Activated CD4-positive, alpha-beta T cell treated with anti-CD3 and anti-CD28 coated beads, Interleukin-2, Interleukin-4, amounts not matched to agents 100 ng/mL and 50 ng/mL, durations not matched to agents 16 hours and 8 hours (primary cell): ENCODE results near the gene CLUH.
"Not testable (repeated sequence)": the region's sequence is repeated elsewhere in the genome, so short reads cannot be mapped to it uniquely, and the experiment has no call there.

Source experiments
- DNase-seq: peaks from one replicate; pipeline ENCODE4 v3.0.0-alpha.2; 2020; ENCODE audit warnings: low spot score

CLUH gene

DNA sequence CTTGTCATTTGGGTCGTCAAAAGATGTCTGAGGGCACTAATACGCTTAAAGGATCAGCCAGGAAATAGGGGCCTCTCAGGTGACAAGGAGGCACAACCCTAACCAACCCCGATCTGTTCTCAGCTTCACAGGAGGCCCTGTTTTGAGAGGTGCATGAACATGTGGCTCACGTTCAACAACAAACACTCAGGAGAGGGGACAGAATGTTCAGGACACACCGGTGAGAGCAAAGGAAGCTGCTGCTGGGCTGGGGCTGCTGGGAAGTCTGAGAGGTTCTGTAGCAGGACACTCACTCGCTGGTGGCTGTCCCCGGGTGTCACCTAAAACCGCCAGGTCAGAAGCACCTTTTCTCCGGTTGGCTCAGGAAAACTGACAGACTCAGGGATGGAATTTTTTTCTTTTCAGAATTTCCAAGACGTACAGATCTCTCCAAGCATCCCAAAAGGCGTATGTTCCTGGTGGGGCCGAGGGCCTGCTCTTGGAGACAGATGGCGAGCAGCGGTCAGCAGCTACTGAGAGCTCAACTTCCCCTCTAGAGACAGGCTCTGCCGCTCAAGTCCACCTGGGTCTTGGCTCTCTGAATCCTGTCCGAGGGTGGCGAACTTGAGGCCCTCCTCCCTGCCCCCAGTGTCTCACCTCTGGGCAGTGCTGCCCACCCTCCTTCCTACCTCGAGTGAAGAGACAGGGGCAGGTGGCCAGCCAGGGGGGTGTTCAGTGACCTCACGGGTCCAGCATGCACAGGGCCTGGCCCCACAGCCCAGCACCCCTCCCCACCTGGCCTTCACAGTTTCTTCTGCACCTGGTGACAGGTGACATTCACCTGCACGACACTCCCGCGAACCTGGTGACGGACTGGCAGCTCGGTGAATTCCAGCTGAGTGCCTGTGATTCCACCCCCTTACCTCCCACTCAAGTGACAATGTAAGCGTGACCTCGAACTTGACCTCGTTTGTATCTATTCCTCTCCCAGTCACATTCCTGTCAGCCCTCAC lies 22.9 kb downstream of the CLUH start:
- no peak for DNase-seq

DNA sequence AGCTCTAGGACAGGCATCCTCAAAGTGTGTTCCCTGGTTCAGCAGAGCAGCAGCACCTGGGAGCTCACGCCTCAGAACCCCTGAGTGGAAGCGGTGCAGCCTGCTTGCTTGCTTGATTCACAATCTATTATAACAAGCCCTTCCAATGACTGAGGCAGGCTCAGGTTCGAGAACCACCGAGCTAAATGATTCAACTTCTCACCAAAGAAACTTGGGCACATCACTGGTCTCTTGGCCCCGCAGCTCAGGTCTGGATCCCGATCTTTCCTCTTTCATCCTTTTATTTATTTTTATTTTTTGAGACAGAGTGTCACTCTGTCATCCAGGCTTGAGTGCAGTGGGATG lies 24.5 kb downstream of the CLUH start:
- no peak for DNase-seq

DNA sequence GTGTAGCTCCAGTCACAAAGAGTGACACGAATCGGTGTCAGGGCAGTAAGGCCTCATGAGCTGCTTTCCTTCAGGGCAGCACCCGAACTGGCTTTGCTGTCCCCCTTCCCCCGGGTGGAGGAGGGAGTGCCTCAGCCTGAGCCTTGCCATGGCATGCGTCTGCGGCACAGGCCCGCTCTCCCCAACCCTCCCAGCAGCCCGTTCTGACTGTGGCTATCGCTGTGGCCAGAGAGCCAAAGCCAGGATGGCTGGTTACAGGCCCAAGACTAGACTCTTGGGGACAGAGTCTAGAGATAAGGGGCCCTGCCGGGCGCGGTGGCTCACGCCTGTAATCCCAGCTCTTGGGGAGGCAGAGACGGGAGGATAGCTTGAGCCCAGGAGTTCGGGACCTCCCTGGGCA lies 25.9 kb downstream of the CLUH start:
- DNase-seq: no peak

DNA sequence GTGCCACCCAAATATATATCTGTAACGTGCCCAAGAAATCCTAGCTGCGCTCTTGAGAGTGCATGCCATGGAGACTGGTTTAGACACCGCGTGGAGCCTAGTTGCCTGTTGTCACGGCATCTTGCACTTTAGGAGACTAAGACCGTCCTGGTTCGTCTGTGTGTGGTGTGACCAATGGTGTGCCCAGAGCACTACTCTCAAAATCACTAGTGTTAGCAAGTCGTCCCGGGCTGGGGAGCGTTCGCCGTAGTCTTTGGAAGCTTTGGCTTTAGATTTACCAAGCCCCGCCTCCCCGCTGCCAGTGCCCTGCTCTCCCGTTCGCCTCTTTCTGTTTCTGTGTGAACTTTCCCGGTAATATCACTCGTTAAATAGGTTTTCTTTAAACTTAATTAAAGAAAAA lies 27.0 kb downstream of the CLUH start:
- DNase-seq: no peak

DNA sequence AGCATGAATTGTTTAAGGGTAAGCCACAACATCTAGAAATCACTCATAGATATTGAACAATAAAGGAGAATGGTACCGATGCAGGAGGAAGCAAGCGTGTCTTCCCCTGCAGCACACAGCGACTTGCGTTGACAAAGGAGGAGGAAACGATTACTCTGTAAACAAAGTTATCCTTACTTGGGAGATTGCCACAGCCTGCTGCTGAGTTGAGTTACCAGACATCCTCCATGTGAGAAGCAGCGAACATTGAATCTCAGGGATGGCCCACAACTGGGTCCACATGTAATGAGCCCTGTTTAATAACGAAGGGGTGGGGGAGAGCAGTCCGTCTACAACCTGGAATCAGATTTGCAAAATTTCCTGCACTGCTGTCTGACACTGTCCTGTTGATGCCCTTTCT lies 27.7 kb downstream of the CLUH start:
- no peak for DNase-seq

DNA sequence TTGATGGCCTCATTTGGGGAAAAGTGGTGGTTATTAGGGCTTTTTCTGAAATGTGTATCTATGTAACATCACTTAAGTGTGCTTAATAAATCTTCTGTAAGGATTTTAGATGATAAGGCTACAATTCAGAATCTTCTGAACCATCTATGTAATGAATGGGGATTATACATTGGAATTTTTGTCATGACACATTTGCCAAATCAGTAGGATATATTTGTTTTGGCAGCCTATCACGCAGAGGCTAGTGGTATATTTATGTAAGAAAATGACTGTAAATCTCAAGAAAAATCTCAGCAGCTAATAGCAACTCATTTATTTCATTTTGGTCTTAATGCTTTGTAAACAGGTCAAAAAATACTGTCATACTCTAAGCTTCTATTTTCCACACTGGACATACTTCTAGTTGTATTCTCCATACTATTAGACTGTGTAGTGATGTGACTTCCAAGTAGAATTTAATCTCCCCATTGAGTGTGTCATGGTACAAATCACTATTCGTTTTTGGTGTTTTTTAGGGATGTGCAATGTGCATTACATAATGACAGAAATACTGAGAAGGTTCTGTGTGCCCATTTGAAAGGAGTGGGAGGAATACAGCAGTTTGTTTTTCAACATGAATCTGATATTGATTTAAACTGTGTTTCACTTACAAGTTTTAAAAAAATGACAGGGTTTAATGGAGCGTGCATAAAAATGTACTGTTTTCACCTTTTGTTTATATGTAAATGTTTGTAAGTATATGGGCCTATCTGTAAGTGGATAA lies 29.2 kb downstream of the CLUH start:
- no peak for DNase-seq

DNA sequence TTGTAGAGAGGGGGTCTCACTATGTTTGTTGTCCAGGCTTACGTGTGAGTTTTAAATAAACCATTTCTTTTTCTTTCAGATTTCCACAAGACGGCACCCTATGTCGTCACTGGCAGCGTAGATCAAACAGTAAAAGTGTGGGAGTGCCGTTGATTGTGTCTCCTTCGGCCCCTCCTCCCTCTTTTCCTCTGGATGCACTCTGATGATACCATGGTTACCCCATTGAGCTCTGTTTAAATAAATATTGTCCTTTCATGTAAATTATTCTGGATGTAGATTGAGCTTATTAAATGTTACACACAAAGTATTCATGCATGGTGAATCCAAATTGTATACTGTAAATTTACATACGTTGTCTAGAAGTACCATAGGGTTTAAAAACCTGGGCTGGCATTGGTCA lies 29.9 kb downstream of the CLUH start:
- DNase-seq: no peak

DNA sequence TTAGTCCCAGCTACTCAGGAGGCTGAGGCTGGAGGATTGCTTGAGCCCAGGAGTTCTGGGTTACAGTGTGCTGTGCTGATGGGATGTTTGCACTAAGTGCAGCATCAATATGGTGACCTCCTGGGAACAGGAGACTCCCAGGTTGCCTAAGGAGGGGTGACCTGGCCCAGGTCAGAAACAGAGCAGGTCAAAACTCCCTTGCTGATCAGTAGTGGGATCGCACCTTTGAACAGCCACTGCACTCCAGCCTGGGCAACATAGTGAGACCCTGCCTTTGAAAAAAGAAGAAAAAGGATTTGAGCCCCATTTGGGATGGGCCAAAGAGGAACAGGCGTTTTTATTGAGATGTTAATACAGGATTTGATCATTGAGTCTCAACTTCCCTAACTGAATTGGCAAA lies 30.6 kb downstream of the CLUH start:
- DNase-seq: no peak

DNA sequence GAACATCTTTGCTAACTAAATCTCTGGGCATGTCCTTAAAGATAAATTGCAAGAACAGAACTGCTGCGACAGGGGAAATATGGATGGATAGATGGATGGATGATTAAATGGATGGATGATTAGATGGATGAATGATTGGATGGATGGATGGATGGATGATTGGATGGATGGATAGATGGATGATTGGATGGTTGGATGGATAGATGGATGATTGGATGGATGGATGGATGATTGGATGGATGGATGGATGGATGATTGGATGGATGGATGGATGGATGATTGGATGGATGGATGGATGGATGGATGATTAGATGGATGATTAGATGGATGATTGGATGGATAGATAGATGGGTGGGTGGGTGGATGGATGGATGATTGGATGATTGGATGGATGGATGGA lies 32.3 kb downstream of the CLUH start:
- not testable (repeated sequence) for DNase-seq

DNA sequence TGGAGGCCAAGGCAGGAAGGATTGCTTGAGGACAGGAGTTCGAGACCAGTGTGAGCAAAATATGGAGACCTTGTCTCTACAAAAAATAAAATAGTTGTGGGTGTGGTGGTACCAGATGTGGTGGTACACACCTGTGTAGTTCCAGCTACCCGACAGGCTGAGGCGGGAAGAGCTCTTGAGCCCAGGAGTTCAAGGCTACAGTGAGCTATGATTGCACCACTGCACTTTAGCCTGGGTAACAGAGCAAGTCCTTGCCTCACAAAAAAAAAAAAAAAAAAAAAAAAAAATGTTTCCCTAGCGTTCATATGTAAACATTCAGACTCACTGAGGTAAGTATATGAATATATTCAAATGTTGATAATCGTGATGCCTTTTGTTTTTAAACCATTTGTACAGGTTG lies 39.5 kb downstream of the CLUH start:
- DNase-seq: no peak

DNA sequence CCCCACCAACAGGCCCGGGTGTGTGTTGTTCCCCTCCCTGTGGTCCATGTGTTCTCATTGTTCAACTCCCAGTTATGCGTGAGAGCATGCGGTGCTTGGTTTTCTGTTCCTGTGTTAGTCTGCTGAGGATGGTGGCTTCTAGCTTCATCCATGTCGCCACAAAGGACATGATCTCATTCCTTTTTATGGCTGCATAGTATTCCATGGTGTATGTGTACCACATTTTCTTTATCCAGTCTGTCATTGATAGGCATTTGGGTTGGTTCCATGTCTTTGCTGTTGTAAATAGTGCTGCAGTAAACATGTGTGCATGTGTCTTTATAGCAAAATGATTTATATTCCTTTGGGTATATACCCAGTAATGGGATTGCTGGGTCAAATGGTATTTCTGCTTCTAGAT lies 51.2 kb downstream of the CLUH start:
- not testable (repeated sequence) for DNase-seq

DNA sequence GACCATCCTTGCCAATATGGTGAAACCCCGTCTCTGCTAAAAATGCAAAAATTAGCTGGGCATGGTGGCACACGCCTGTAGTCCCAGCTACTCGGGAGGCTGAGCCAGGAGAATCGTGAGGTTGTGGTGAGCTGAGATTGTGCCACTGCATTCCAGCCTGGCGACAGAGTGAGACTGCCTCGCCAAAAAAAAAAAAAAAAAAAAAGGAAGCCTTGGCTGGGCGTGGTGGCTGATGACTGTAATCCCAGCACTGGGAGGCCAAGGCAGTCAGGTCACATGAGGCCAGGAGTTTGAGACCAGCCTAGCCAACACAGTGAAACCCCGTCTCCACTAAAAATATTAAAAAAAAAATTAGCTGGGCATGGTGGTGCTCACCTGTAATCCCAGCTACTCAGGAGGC lies 52.2 kb downstream of the CLUH start:
- DNase-seq: not testable (repeated sequence)

DNA sequence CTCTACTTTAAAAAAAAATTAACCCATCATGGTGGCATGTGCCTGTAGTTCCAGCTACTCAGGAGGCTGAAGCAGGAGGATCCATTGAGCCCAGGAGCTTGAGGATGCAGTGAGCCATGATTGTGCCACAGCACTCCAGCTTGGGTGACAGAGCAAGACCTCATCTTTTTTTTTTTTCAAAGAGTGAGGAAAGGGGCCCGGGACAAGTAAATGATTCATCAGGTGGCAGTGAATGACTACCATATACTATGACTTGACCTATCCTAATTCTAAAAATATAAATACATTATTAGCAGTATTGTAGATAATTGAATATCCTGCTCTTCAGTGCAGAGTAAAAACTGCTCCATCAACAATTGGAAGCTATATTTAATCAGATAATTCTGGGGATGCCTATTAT lies 55.3 kb downstream of the CLUH start:
- no peak for DNase-seq

DNA sequence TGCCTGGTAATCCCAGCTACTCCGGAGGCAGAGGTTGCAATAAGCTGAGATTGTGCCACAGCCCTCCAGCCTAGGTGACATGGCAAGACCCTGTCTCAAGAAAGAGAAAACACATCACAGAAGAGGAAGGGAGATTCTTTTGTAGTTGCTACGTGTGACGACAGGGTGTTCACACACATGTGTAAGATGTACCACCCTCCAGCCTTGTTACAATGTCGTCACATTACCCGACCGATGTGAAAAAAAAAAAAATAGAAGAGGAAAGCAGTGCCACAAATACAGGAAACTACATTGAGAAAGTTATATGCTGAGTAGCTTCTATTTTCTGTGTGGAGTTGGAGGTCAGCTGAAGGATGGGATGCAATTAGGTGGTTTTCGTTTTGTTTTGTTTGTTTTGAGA lies 56.0 kb downstream of the CLUH start:
- DNase-seq: no peak

DNA sequence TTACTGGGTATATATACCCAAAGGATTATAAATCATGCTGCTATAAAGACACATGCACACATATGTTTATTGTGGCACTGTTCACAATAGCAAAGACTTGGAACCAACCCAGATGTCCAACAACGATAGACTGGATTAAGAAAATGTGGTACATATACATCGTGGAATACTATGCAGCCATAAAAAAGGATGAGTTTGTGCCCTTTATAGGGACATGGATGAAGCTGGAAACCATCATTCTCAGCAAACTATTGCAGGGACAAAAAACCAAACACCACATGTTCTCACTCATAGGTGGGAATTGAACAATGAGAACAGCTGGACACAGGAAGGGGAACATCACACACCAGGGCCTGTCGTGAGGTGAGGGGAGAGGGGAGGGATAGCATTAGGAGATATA lies 58.7 kb downstream of the CLUH start:
- not testable (repeated sequence) for DNase-seq

DNA sequence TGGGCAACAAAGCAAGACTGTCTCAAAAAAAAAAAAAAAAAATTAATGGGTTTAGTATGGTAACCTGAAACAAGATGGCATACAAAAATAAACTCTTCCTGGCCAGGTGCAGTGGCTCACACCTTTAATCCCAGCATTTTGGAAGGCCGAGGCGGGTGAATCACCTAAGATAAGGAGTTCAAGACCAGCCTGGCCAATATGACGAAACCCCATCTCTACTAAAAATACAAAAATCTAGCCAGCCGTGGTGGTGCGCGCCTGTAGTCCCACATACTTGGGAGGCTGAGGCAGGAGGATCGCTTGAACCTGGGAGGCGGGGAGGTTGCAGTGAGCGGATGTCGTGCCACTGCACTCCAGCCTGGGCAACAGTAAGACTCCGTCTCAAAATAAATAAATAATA lies 62.4 kb downstream of the CLUH start:
- no peak for DNase-seq

DNA sequence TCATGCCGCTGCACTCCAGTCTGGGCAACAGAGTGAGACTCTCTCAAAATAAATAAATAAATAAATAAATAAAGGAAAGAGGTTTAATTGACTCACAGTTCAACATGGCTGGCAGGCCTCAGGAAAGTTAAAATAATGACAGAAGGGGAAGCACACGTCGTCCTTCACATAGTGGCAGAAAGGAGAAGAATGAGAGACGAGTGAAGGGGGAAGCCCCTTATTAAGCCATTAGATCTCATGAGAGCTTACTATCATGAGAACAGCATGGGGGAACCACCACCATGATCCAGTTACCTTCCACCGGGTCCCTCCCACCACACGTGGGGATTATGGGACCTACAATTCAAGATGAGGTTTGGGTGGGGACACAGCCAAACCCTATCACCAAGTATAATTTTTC lies 63.6 kb downstream of the CLUH start:
- DNase-seq: no peak

DNA sequence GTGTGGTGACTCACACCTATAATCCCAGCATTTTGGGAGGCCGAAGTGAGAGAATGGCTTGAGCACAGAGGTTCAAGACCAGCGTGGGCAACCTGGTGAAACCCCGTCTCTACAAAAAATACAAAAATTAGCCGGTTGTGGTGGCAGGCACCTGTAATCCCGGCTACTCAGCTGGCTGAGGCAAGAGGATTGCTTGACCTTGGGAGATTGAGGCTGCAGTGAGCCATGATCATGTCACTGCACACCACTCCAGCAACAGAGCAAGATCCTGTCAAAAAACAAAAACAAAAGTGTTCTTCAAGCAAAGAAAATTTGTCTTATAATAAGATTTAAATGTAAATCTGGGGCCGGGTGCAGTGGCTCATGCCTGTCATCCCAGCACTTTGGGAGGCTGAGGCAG lies 66.6 kb downstream of the CLUH start:
- DNase-seq: no peak
